H9 (cell line): ENCODE data around the gene PRR7. TPM values are rescaled to one million over a fixed set of nuclear protein-coding genes. Genes with fewer than 3 reads are reported as not detected.

Experiments
- DNase-seq: peaks from one replicate; pipeline ENCODE4 v3.0.0-alpha.2; 2017
- H2AFZ ChIP-seq: one replicate; pipeline ENCODE4 v1.6.1; 2013; ENCODE audit warnings: mild to moderate bottlenecking, low read length, control low read depth, moderate library complexity
- H2AK5ac ChIP-seq: 2 replicates; pipeline ENCODE4 v1.6.1; 2013; ENCODE audit warnings: low read length, control low read depth, mixed read lengths; ENCODE audit not compliant: insufficient read length
- H2BK120ac ChIP-seq: one replicate; pipeline ENCODE4 v1.6.1; 2013; ENCODE audit warnings: low read depth, mild to moderate bottlenecking, low read length, control low read depth, inconsistent platforms; ENCODE audit not compliant: poor library complexity, severe bottlenecking
- H2BK12ac ChIP-seq: 2 replicates; pipeline ENCODE4 v1.6.1; 2013; ENCODE audit warnings: low read length, control low read depth, mixed read lengths, low read depth; ENCODE audit not compliant: insufficient read length
- H2BK15ac ChIP-seq: 2 replicates; pipeline ENCODE4 v1.6.1; 2013; ENCODE audit warnings: low read depth, low read length, control low read depth
- H2BK20ac ChIP-seq: one replicate; pipeline ENCODE4 v1.6.1; 2013; ENCODE audit warnings: low read depth, mild to moderate bottlenecking, low read length, control low read depth, inconsistent platforms; ENCODE audit not compliant: poor library complexity, severe bottlenecking
- H2BK5ac ChIP-seq: 2 replicates; pipeline ENCODE4 v1.6.1; 2013; ENCODE audit warnings: low read length, control low read depth, mixed read lengths; ENCODE audit not compliant: insufficient read length
- H3K14ac ChIP-seq: 2 replicates; pipeline ENCODE4 v1.6.1; 2013; ENCODE audit warnings: low read length, control low read depth; ENCODE audit not compliant: insufficient read depth
- H3K18ac ChIP-seq: 2 replicates; pipeline ENCODE4 v1.6.1; 2013; ENCODE audit warnings: low read depth, mild to moderate bottlenecking, mixed read lengths, low read length, control low read depth; ENCODE audit not compliant: insufficient read length
- H3K23ac ChIP-seq: 2 replicates; pipeline ENCODE4 v1.6.1; 2013; ENCODE audit warnings: low read length, control low read depth, mixed read lengths, low read depth; ENCODE audit not compliant: insufficient read length
- H3K23me2 ChIP-seq: 2 replicates; pipeline ENCODE4 v1.6.1; 2013; ENCODE audit warnings: low read depth, mild to moderate bottlenecking, mixed read lengths, low read length, control low read depth; ENCODE audit not compliant: insufficient read length, poor library complexity, severe bottlenecking
- H3K27ac ChIP-seq: 2 replicates; pipeline ENCODE4 v1.5.1; 2013; ENCODE audit warnings: low read length, control low read depth, mixed read lengths, low read depth; ENCODE audit not compliant: insufficient read length
- H3K27me3 ChIP-seq: 2 replicates; pipeline ENCODE4 v1.6.1; 2013; ENCODE audit warnings: low read length, control low read depth, inconsistent platforms; ENCODE audit not compliant: insufficient read depth
- H3K4ac ChIP-seq: 2 replicates; pipeline ENCODE4 v1.6.1; 2013; ENCODE audit warnings: low read depth, mild to moderate bottlenecking, control low read depth, inconsistent platforms, low read length, moderate library complexity
- H3K4me1 ChIP-seq: 2 replicates; pipeline ENCODE4 v1.6.1; 2013; ENCODE audit warnings: low read length, control low read depth, inconsistent platforms; ENCODE audit not compliant: insufficient read depth
- H3K4me2 ChIP-seq: 2 replicates; pipeline ENCODE4 v1.6.1; 2013; ENCODE audit warnings: low read length, control low read depth, mixed read lengths; ENCODE audit not compliant: insufficient read length, insufficient read depth
- H3K56ac ChIP-seq: 2 replicates; pipeline ENCODE4 v1.6.1; 2013; ENCODE audit warnings: low read depth, mild to moderate bottlenecking, mixed read lengths, low read length, control low read depth; ENCODE audit not compliant: insufficient read length
- H3K79me1 ChIP-seq: 2 replicates; pipeline ENCODE4 v1.6.1; 2013; ENCODE audit warnings: low read depth, mild to moderate bottlenecking, moderate library complexity, low read length, control low read depth, inconsistent platforms; ENCODE audit not compliant: insufficient read depth, poor library complexity, severe bottlenecking
- H3K79me2 ChIP-seq: 2 replicates; pipeline ENCODE4 v1.6.1; 2013; ENCODE audit warnings: low read length, control low read depth, inconsistent platforms; ENCODE audit not compliant: insufficient read depth
- H3K9ac ChIP-seq: 2 replicates; pipeline ENCODE4 v1.6.1; 2013; ENCODE audit warnings: low read length, control low read depth, mixed read lengths; ENCODE audit not compliant: insufficient read length; ENCODE audit errors: extremely low read depth
- H3K9me3 ChIP-seq: one replicate; pipeline ENCODE4 v1.6.1; 2013; ENCODE audit warnings: low read depth, low read length, inconsistent platforms; ENCODE audit not compliant: control insufficient read depth
- H3T11ph ChIP-seq: one replicate; pipeline ENCODE4 v1.6.1; 2013; ENCODE audit warnings: mild to moderate bottlenecking, low read length, control low read depth, inconsistent platforms
- H4K20me1 ChIP-seq: one replicate; pipeline ENCODE4 v1.6.1; 2013; ENCODE audit not compliant: control insufficient read depth, insufficient read length, insufficient read depth
- H4K5ac ChIP-seq: 2 replicates; pipeline ENCODE4 v1.6.1; 2013; ENCODE audit warnings: low read depth, mild to moderate bottlenecking, mixed read lengths, low read length, control low read depth; ENCODE audit not compliant: insufficient read length
- H4K8ac ChIP-seq: replicated peaks from 2 replicates; pipeline ENCODE4 v1.6.1; 2013; ENCODE audit warnings: low read length, control low read depth, mixed read lengths, low read depth; ENCODE audit not compliant: insufficient read length
- H4K91ac ChIP-seq: 2 replicates; pipeline ENCODE4 v1.6.1; 2013; ENCODE audit warnings: low read depth, mild to moderate bottlenecking, moderate library complexity, mixed read lengths, low read length, control low read depth; ENCODE audit not compliant: insufficient read length
- H3K27ac Mint-ChIP-seq, 3 experiments: 2 replicates in 2 of 3; 3 replicates in 1 of 3; pipeline ENCODE4 v1.8.0; 2020 to 2021; ENCODE audit warnings: mixed read lengths in 3 of 3, mild to moderate bottlenecking in 1 of 3, moderate library complexity in 1 of 3
- H3K27me3 Mint-ChIP-seq: 2 replicates; pipeline ENCODE4 v1.8.0; 2021; ENCODE audit warnings: low read depth, mild to moderate bottlenecking, moderate library complexity, mixed read lengths
- H3K36me3 Mint-ChIP-seq, 3 experiments: 2 replicates in 2 of 3; 3 replicates in 1 of 3; pipeline ENCODE4 v1.8.0; 2020 to 2021; ENCODE audit warnings: low read depth in 3 of 3, mixed read lengths in 3 of 3; ENCODE audit not compliant: insufficient read depth in 1 of 3
- H3K4me1 Mint-ChIP-seq, 2 experiments: 2 replicates each; pipeline ENCODE4 v1.8.0; 2020; ENCODE audit warnings: mixed read lengths in 2 of 2
- H3K4me3 Mint-ChIP-seq, 2 experiments: 2 replicates in 1 of 2; 3 replicates in 1 of 2; pipeline ENCODE4 v1.8.0; 2020 to 2021; ENCODE audit warnings: mild to moderate bottlenecking in 2 of 2, mixed read lengths in 2 of 2, moderate library complexity in 1 of 2
- H3K9me3 Mint-ChIP-seq, 2 experiments: 2 replicates in 1 of 2; 3 replicates in 1 of 2; pipeline ENCODE4 v1.8.0; 2020; ENCODE audit warnings: mild to moderate bottlenecking in 2 of 2, mixed read lengths in 2 of 2, moderate library complexity in 1 of 2
- WGBS: extraction: QIAGEN DNeasy Blood & Tissue Kit; methylation state at CpG from one replicate; pipeline ENCODE4 v1.1.7; 2013; ENCODE audit warnings: missing lambda C conversion rate, low lambda C conversion rate, mixed read lengths; ENCODE audit not compliant: insufficient read length; ENCODE audit errors: extremely low coverage; 5-methylcytosine and 5-hydroxymethylcytosine counted together
- total RNA-seq: library from RNA; stranded (reverse); gene quantifications from 2 replicates; pipeline ENCODE4 v1.2.1, GENCODE V29; 2021
- TF ChIP-seq, protein P1 (sequence below): fragments of 200-600 bp; sonication (generic); conservative IDR thresholded peaks from 3 replicates; pipeline ENCODE4 v1.8.0; 2021; ENCODE audit warnings: antibody characterized with exemption, mild to moderate bottlenecking

Gene PRR7
- total RNA-seq, 1 experiment from 2014 or later, result 9.6 TPM

DNA sequence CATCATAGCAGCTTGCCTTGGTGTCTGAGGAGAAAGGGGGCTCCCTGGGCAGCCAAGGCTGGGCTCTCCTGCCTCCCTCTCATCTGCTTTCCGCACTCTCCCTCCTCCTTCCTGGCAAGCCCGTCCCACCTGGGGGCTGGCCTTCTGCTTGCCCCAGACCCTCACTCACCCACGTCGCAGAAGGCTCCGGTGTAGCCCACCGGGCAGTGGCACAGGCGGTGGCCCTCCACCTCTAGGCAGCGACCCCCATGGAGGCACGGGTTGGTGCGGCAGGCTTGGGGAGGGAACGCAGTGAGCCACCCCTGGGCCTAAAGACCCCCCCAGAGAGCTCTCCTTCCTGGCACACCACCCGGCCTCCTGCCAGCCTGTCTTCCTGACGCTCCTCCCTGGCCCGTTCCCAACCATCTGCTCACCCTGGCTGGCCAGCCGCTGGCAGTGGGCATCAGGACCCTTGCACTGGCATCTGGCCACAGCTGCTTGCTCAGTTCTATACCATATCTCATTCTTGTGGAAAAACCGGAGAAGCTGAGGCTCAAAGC lies 41.9 kb upstream of the PRR7 start:
- Mint-ChIP-seq H3K27ac (no peak overlapping the region), H3K36me3 (no peaks in the 10 kb centered on the region), H3K4me1 (peaks cover 10 to 11% of the 10 kb centered on the region in 2 experiments), H3K27me3 (peaks cover 88% of the 10 kb centered on the region), H3K4me3 (peak overlapping the region; percentile 33 to 74), H3K9me3 (peaks cover 0 to 2% of the 10 kb centered on the region in 2 experiments; a peak in 2 of 5 replicates)
- no peak overlapping the region for H4K8ac ChIP-seq
- no peak overlapping the region for H2AFZ ChIP-seq
- peaks cover 23% of the 10 kb centered on the region for H3K23me2 ChIP-seq
- no peak overlapping the region for H3K9ac ChIP-seq
- WGBS, result no CpG with 5 or more reads among the region's 16 CpGs
- peaks cover 12% of the 10 kb centered on the region; the same call in 1 of the 2 replicates for H3K27me3 ChIP-seq
- no peak overlapping the region for H3K4ac ChIP-seq
- peak overlapping the region; percentile 60 for H3K4me2 ChIP-seq
- TF ChIP-seq, protein P1, sequence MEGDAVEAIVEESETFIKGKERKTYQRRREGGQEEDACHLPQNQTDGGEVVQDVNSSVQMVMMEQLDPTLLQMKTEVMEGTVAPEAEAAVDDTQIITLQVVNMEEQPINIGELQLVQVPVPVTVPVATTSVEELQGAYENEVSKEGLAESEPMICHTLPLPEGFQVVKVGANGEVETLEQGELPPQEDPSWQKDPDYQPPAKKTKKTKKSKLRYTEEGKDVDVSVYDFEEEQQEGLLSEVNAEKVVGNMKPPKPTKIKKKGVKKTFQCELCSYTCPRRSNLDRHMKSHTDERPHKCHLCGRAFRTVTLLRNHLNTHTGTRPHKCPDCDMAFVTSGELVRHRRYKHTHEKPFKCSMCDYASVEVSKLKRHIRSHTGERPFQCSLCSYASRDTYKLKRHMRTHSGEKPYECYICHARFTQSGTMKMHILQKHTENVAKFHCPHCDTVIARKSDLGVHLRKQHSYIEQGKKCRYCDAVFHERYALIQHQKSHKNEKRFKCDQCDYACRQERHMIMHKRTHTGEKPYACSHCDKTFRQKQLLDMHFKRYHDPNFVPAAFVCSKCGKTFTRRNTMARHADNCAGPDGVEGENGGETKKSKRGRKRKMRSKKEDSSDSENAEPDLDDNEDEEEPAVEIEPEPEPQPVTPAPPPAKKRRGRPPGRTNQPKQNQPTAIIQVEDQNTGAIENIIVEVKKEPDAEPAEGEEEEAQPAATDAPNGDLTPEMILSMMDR, result no peak
- no peaks in the 10 kb centered on the region for H4K20me1 ChIP-seq
- no peaks in the 10 kb centered on the region for H3K4me1 ChIP-seq
- no peak overlapping the region for H3K23ac ChIP-seq
- no peak overlapping the region for H2BK15ac ChIP-seq
- H4K91ac ChIP-seq, result no peak overlapping the region
- no peaks in the 10 kb centered on the region for H3K9me3 ChIP-seq
- H2AK5ac ChIP-seq, result no peak overlapping the region
- H3K79me2 ChIP-seq, result no peaks in the 10 kb centered on the region
- no peaks in the 10 kb centered on the region for H3K79me1 ChIP-seq
- H4K5ac ChIP-seq, result no peak overlapping the region
- H3T11ph ChIP-seq, result no peak overlapping the region
- H2BK20ac ChIP-seq, result no peak overlapping the region
- peak overlapping the region; percentile 4; the same call in 1 of the 2 replicates for H3K14ac ChIP-seq
- H2BK120ac ChIP-seq, result no peak overlapping the region
- H3K56ac ChIP-seq, result no peak overlapping the region
- no peak overlapping the region for H3K18ac ChIP-seq
- H2BK12ac ChIP-seq, result no peak overlapping the region
- no peak overlapping the region for H2BK5ac ChIP-seq
- no peak overlapping the region for H3K27ac ChIP-seq
- DNase-seq, result no peak
